Activated CD4-positive, alpha-beta T cell treated with anti-CD3 and anti-CD28 coated beads, Interleukin-2, amount 10 ng/mL, durations not matched to agents 24 days and 14 days (primary cell): Measurements from ENCODE around the gene SERPINA7. TPM values are rescaled to one million over a fixed set of nuclear protein-coding genes. Genes with fewer than 3 reads are reported as not detected.
"Not testable (repeated sequence)": the region's sequence is repeated elsewhere in the genome, so short reads cannot be mapped to it uniquely, and the experiment has no call there.

Experiments used
- DNase-seq: peaks from one replicate; pipeline ENCODE4 v3.0.0; 2022
- H3K27ac Mint-ChIP-seq: one replicate; pipeline ENCODE4 v1.8.0; 2022; ENCODE audit warnings: mild to moderate bottlenecking, mixed read lengths
- H3K27me3 Mint-ChIP-seq: one replicate; pipeline ENCODE4 v1.8.0; 2022; ENCODE audit warnings: mixed read lengths
- H3K36me3 Mint-ChIP-seq: one replicate; pipeline ENCODE4 v1.8.0; 2022; ENCODE audit warnings: low read depth, mild to moderate bottlenecking, mixed read lengths
- H3K4me1 Mint-ChIP-seq: one replicate; pipeline ENCODE4 v1.8.0; 2021; ENCODE audit warnings: mixed read lengths
- H3K4me3 Mint-ChIP-seq: one replicate; pipeline ENCODE4 v1.8.0; 2022; ENCODE audit warnings: mild to moderate bottlenecking, moderate library complexity, mixed read lengths
- H3K9me3 Mint-ChIP-seq: one replicate; pipeline ENCODE4 v1.8.0; 2021; ENCODE audit warnings: mixed read lengths
- intact Hi-C: fragments of 100-400 bp; cut with micrococcal nuclease; formaldehyde crosslinking; loops from one replicate; pipeline ENCODE4 v1.15.1; 2023
- total RNA-seq: library from RNA; stranded (reverse); gene quantifications from 2 replicates; pipeline ENCODE4 v1.2.3, GENCODE V29; 2022

SERPINA7 gene
- total RNA-seq, 1 donor from 2014 or later, result not detected

DNA sequence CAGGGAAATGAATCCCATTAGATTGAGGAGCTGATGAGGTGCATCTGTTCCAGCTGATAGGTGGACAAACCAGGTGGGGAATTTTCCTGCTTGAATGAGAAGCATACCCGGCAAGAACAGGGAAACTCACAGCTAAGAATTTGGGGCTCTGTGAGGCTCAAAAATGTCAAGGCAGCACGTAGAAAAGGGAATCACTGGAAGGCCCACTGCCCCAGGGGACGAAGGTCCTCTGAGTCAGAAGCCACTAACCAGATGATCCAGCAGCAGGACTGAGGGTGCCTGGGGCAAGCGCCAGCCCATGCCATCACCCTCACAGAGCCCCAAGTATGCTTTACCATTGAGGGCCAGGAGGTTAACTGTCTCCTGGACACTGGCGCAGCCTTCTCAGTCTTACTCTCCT, 37.9 kb downstream of the SERPINA7 start:
- H3K36me3 Mint-ChIP-seq, H3K27ac Mint-ChIP-seq, H3K4me3 Mint-ChIP-seq, H3K9me3 Mint-ChIP-seq, H3K27me3 Mint-ChIP-seq, intact Hi-C loops, H3K4me1 Mint-ChIP-seq, DNase-seq: not testable (repeated sequence)

DNA sequence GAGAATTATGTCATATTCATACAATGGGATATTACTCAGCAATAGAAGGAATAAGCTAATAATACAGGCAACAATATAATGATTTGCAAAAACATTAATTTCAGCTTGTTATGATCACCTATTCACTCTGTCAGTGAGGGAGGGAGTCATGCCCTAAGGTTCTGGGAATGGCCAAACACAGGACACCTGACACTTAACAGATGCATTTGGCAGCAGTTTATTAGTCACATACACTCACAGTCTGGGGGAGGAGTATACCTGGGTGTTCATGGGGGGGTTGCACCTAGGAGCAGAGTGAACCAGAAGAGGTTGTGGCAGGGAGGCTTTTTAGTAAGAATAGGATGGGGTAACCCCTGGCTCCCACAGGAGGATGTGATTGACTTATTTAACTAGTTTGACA, 38.3 kb downstream of the SERPINA7 start:
- H3K27ac Mint-ChIP-seq, result no peak overlapping the region
- no peaks in the 10 kb centered on the region for H3K9me3 Mint-ChIP-seq
- no peak for DNase-seq
- no peaks in the 10 kb centered on the region for H3K36me3 Mint-ChIP-seq
- H3K4me3 Mint-ChIP-seq, result no peak overlapping the region
- H3K4me1 Mint-ChIP-seq, result no peaks in the 10 kb centered on the region
- intact Hi-C loops, result no loop called here
- no peaks in the 10 kb centered on the region for H3K27me3 Mint-ChIP-seq

DNA sequence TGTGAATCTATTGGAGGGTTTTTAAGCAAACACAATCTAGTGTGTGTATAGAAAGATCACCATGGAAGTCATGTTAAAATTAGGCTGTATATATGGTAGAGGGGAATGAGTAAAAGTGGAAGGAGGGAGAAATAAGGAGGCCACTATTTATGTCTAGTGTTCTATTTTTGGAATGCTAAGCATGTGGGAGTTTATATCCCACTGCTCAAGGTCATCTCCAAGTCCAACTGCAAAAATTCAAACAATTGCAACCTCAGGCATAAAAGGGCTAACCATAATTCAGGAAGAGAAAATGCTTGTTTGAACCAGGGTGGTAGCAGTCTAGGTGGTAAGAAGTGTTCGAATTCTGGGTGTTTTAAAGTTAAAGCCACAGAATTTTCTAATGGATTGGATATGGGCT, 39.2 kb downstream of the SERPINA7 start:
- no peaks in the 10 kb centered on the region for H3K9me3 Mint-ChIP-seq
- intact Hi-C loops, result no loop called here

GRCh38 chrX:105988487-105988886, 50.0 kb downstream of the SERPINA7 start:
- H3K36me3 Mint-ChIP-seq, DNase-seq, H3K27ac Mint-ChIP-seq, H3K27me3 Mint-ChIP-seq, intact Hi-C loops, H3K4me1 Mint-ChIP-seq, H3K4me3 Mint-ChIP-seq, H3K9me3 Mint-ChIP-seq: not testable (repeated sequence)

More for the DNA sequence above, 39.2 kb downstream of the SERPINA7 start:
- no peak for DNase-seq
- Mint-ChIP-seq H3K4me3 (no peak overlapping the region), H3K4me1 (no peaks in the 10 kb centered on the region), H3K27ac (no peak overlapping the region), H3K27me3 (no peaks in the 10 kb centered on the region), H3K36me3 (no peaks in the 10 kb centered on the region)

Other genes with a start within 250 kb of the SERPINA7 start
- gene NRK, start 216.2 kb downstream of the SERPINA7 start, total RNA-seq, result not detected in 2 replicates
- gene PWWP3B, start 129.6 kb upstream of the SERPINA7 start, total RNA-seq, result not detected in 2 replicates